ENCODE results near the gene ATP2B2. TPM values are rescaled to one million over a fixed set of nuclear protein-coding genes. Genes with fewer than 3 reads are reported as not detected.

ATP2B2 gene
- total RNA-seq, 1 donor from 2014 or later: not detected

Other genes starting within 250 kb of the ATP2B2 start
- 1.8 and 2.4 TPM in 2 replicates for gene GHRL, start 212.6 kb downstream of the ATP2B2 start, total RNA-seq
- gene SEC13, start 184.5 kb downstream of the ATP2B2 start, total RNA-seq: 140 and 142 TPM in 2 replicates

All from activated T-helper 1 cell treated with anti-CD3 and anti-CD28 coated beads, Interleukin-12 subunit alpha, Interleukin-12 subunit beta, Interleukin-2, Interleukin-4 antibody, amounts not matched to agents 30 ng/mL and 10 ng/mL and 1 ng/mL, durations not matched to agents 14 hours and 24 hours and 36 hours (primary cell).